H9 (cell line): Measurements from ENCODE around the gene PHC3. TPM values are rescaled to one million over a fixed set of nuclear protein-coding genes. Genes with fewer than 3 reads are reported as not detected.

Source experiments
- DNase-seq: peaks from one replicate; pipeline ENCODE4 v3.0.0-alpha.2; 2017
- H2AFZ ChIP-seq: one replicate; pipeline ENCODE4 v1.6.1; 2013; ENCODE audit warnings: mild to moderate bottlenecking, low read length, control low read depth, moderate library complexity
- H2AK5ac ChIP-seq: 2 replicates; pipeline ENCODE4 v1.6.1; 2013; ENCODE audit warnings: low read length, control low read depth, mixed read lengths; ENCODE audit not compliant: insufficient read length
- H2BK120ac ChIP-seq: one replicate; pipeline ENCODE4 v1.6.1; 2013; ENCODE audit warnings: low read depth, mild to moderate bottlenecking, low read length, control low read depth, inconsistent platforms; ENCODE audit not compliant: poor library complexity, severe bottlenecking
- H2BK12ac ChIP-seq: 2 replicates; pipeline ENCODE4 v1.6.1; 2013; ENCODE audit warnings: low read length, control low read depth, mixed read lengths, low read depth; ENCODE audit not compliant: insufficient read length
- H2BK15ac ChIP-seq: 2 replicates; pipeline ENCODE4 v1.6.1; 2013; ENCODE audit warnings: low read depth, low read length, control low read depth
- H2BK20ac ChIP-seq: one replicate; pipeline ENCODE4 v1.6.1; 2013; ENCODE audit warnings: low read depth, mild to moderate bottlenecking, low read length, control low read depth, inconsistent platforms; ENCODE audit not compliant: poor library complexity, severe bottlenecking
- H2BK5ac ChIP-seq: 2 replicates; pipeline ENCODE4 v1.6.1; 2013; ENCODE audit warnings: low read length, control low read depth, mixed read lengths; ENCODE audit not compliant: insufficient read length
- H3K14ac ChIP-seq: 2 replicates; pipeline ENCODE4 v1.6.1; 2013; ENCODE audit warnings: low read length, control low read depth; ENCODE audit not compliant: insufficient read depth
- H3K18ac ChIP-seq: 2 replicates; pipeline ENCODE4 v1.6.1; 2013; ENCODE audit warnings: low read depth, mild to moderate bottlenecking, mixed read lengths, low read length, control low read depth; ENCODE audit not compliant: insufficient read length
- H3K23ac ChIP-seq: 2 replicates; pipeline ENCODE4 v1.6.1; 2013; ENCODE audit warnings: low read length, control low read depth, mixed read lengths, low read depth; ENCODE audit not compliant: insufficient read length
- H3K23me2 ChIP-seq: 2 replicates; pipeline ENCODE4 v1.6.1; 2013; ENCODE audit warnings: low read depth, mild to moderate bottlenecking, mixed read lengths, low read length, control low read depth; ENCODE audit not compliant: insufficient read length, poor library complexity, severe bottlenecking
- H3K27ac ChIP-seq: 2 replicates; pipeline ENCODE4 v1.5.1; 2013; ENCODE audit warnings: low read length, control low read depth, mixed read lengths, low read depth; ENCODE audit not compliant: insufficient read length
- H3K27me3 ChIP-seq: 2 replicates; pipeline ENCODE4 v1.6.1; 2013; ENCODE audit warnings: low read length, control low read depth, inconsistent platforms; ENCODE audit not compliant: insufficient read depth
- H3K4ac ChIP-seq: 2 replicates; pipeline ENCODE4 v1.6.1; 2013; ENCODE audit warnings: low read depth, mild to moderate bottlenecking, control low read depth, inconsistent platforms, low read length, moderate library complexity
- H3K4me1 ChIP-seq: 2 replicates; pipeline ENCODE4 v1.6.1; 2013; ENCODE audit warnings: low read length, control low read depth, inconsistent platforms; ENCODE audit not compliant: insufficient read depth
- H3K4me2 ChIP-seq: 2 replicates; pipeline ENCODE4 v1.6.1; 2013; ENCODE audit warnings: low read length, control low read depth, mixed read lengths; ENCODE audit not compliant: insufficient read length, insufficient read depth
- H3K56ac ChIP-seq: 2 replicates; pipeline ENCODE4 v1.6.1; 2013; ENCODE audit warnings: low read depth, mild to moderate bottlenecking, mixed read lengths, low read length, control low read depth; ENCODE audit not compliant: insufficient read length
- H3K79me1 ChIP-seq: 2 replicates; pipeline ENCODE4 v1.6.1; 2013; ENCODE audit warnings: low read depth, mild to moderate bottlenecking, moderate library complexity, low read length, control low read depth, inconsistent platforms; ENCODE audit not compliant: insufficient read depth, poor library complexity, severe bottlenecking
- H3K79me2 ChIP-seq: 2 replicates; pipeline ENCODE4 v1.6.1; 2013; ENCODE audit warnings: low read length, control low read depth, inconsistent platforms; ENCODE audit not compliant: insufficient read depth
- H3K9ac ChIP-seq: 2 replicates; pipeline ENCODE4 v1.6.1; 2013; ENCODE audit warnings: low read length, control low read depth, mixed read lengths; ENCODE audit not compliant: insufficient read length; ENCODE audit errors: extremely low read depth
- H3K9me3 ChIP-seq: one replicate; pipeline ENCODE4 v1.6.1; 2013; ENCODE audit warnings: low read depth, low read length, inconsistent platforms; ENCODE audit not compliant: control insufficient read depth
- H3T11ph ChIP-seq: one replicate; pipeline ENCODE4 v1.6.1; 2013; ENCODE audit warnings: mild to moderate bottlenecking, low read length, control low read depth, inconsistent platforms
- H4K20me1 ChIP-seq: one replicate; pipeline ENCODE4 v1.6.1; 2013; ENCODE audit not compliant: control insufficient read depth, insufficient read length, insufficient read depth
- H4K5ac ChIP-seq: 2 replicates; pipeline ENCODE4 v1.6.1; 2013; ENCODE audit warnings: low read depth, mild to moderate bottlenecking, mixed read lengths, low read length, control low read depth; ENCODE audit not compliant: insufficient read length
- H4K8ac ChIP-seq: replicated peaks from 2 replicates; pipeline ENCODE4 v1.6.1; 2013; ENCODE audit warnings: low read length, control low read depth, mixed read lengths, low read depth; ENCODE audit not compliant: insufficient read length
- H4K91ac ChIP-seq: 2 replicates; pipeline ENCODE4 v1.6.1; 2013; ENCODE audit warnings: low read depth, mild to moderate bottlenecking, moderate library complexity, mixed read lengths, low read length, control low read depth; ENCODE audit not compliant: insufficient read length
- H3K27ac Mint-ChIP-seq, 3 experiments: 2 replicates in 2 of 3; 3 replicates in 1 of 3; pipeline ENCODE4 v1.8.0; 2020 to 2021; ENCODE audit warnings: mixed read lengths in 3 of 3, mild to moderate bottlenecking in 1 of 3, moderate library complexity in 1 of 3
- H3K27me3 Mint-ChIP-seq: 2 replicates; pipeline ENCODE4 v1.8.0; 2021; ENCODE audit warnings: low read depth, mild to moderate bottlenecking, moderate library complexity, mixed read lengths
- H3K36me3 Mint-ChIP-seq, 3 experiments: 2 replicates in 2 of 3; 3 replicates in 1 of 3; pipeline ENCODE4 v1.8.0; 2020 to 2021; ENCODE audit warnings: low read depth in 3 of 3, mixed read lengths in 3 of 3; ENCODE audit not compliant: insufficient read depth in 1 of 3
- H3K4me1 Mint-ChIP-seq, 2 experiments: 2 replicates each; pipeline ENCODE4 v1.8.0; 2020; ENCODE audit warnings: mixed read lengths in 2 of 2
- H3K4me3 Mint-ChIP-seq, 2 experiments: 2 replicates in 1 of 2; 3 replicates in 1 of 2; pipeline ENCODE4 v1.8.0; 2020 to 2021; ENCODE audit warnings: mild to moderate bottlenecking in 2 of 2, mixed read lengths in 2 of 2, moderate library complexity in 1 of 2
- H3K9me3 Mint-ChIP-seq, 2 experiments: 2 replicates in 1 of 2; 3 replicates in 1 of 2; pipeline ENCODE4 v1.8.0; 2020; ENCODE audit warnings: mild to moderate bottlenecking in 2 of 2, mixed read lengths in 2 of 2, moderate library complexity in 1 of 2
- CTCF ChIP-seq: fragments of 200-600 bp; sonication (generic); conservative IDR thresholded peaks from 3 replicates; pipeline ENCODE4 v1.8.0; 2021; ENCODE audit warnings: antibody characterized with exemption, mild to moderate bottlenecking
- WGBS: extraction: QIAGEN DNeasy Blood & Tissue Kit; methylation state at CpG from one replicate; pipeline ENCODE4 v1.1.7; 2013; ENCODE audit warnings: missing lambda C conversion rate, low lambda C conversion rate, mixed read lengths; ENCODE audit not compliant: insufficient read length; ENCODE audit errors: extremely low coverage; 5-methylcytosine and 5-hydroxymethylcytosine counted together
- total RNA-seq: library from RNA; stranded (reverse); gene quantifications from 2 replicates; pipeline ENCODE4 v1.2.1, GENCODE V29; 2021

PHC3 gene
- total RNA-seq, 1 experiment from 2014 or later = 26.4 TPM

DNA sequence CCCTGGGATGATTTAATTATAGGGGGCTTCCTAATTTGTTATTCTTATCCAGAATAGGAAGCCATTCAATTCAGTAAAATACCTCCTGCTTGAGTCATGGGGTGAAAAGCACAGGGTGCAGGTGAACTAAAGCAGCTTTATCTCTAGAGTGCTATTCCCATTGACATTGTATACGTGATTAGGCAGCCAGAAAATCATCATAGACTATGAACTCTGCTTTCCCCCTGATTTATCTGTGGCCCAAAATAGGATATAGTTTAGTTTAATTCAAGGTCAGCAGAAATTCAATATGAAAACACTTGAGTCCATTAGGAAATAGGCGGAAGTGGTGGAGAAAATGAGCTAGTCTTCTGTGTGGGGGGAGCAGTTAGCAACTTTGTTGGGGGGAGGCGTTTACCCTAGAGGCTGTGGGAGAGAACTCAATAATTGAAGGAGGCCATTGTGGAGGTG lies 22.5 kb upstream of the PHC3 start:
- no peaks in the 10 kb centered on the region for H3K9me3 Mint-ChIP-seq

More for the DNA sequence above, 22.5 kb upstream of the PHC3 start:
- Histone ChIP-seq H3K79me1 (no peaks in the 10 kb centered on the region), H3K23ac (no peak overlapping the region), H4K8ac (no peak overlapping the region), H3T11ph (no peak overlapping the region), H4K20me1 (no peaks in the 10 kb centered on the region), H2BK20ac (no peak overlapping the region), H2AFZ (no peak overlapping the region), H3K4me1 (no peaks in the 10 kb centered on the region), H3K9me3 (no peaks in the 10 kb centered on the region), H3K4ac (no peak overlapping the region), H2BK120ac (no peak overlapping the region), H2BK15ac (no peak overlapping the region), H3K56ac (no peak overlapping the region), H3K79me2 (no peaks in the 10 kb centered on the region), H3K14ac (no peak overlapping the region), H2AK5ac (no peak overlapping the region), H3K9ac (no peak overlapping the region), H3K4me2 (no peak overlapping the region), H3K27ac (no peak overlapping the region), H2BK5ac (no peak overlapping the region), H2BK12ac (no peak overlapping the region), H3K23me2 (no peaks in the 10 kb centered on the region), H3K27me3 (no peaks in the 10 kb centered on the region), H4K91ac (no peak overlapping the region), H4K5ac (no peak overlapping the region), H3K18ac (no peak overlapping the region)
- H3K4me3 Mint-ChIP-seq = no peak overlapping the region
- no peak overlapping the region for H3K27ac Mint-ChIP-seq
- H3K4me1 Mint-ChIP-seq = peaks cover 12% of the 10 kb centered on the region in 2 experiments
- H3K27me3 Mint-ChIP-seq = no peaks in the 10 kb centered on the region
- DNase-seq = no peak
- no peaks in the 10 kb centered on the region for H3K36me3 Mint-ChIP-seq
- no peak for TF ChIP-seq CTCF
- no CpG with 5 or more reads among the region's 3 CpGs for WGBS
